LHCN-M2 (cell line): Measurements from ENCODE around the gene SIRPA. TPM values are rescaled to one million over a fixed set of nuclear protein-coding genes. Genes with fewer than 3 reads are reported as not detected.

ENCODE experiments used
- DNase-seq: peaks from one replicate; pipeline ENCODE4 v3.0.0-alpha.2; 2012; ENCODE audit warnings: low read depth
- total RNA-seq: library from RNA; depleted of rRNA; stranded (reverse); fragments of >200 nt; gene quantifications from 2 replicates; pipeline ENCODE4 v1.2.3, GENCODE V29; 2014

SIRPA gene
- total RNA-seq, 1 experiment from 2014 or later, result 7.8 TPM

DNA sequence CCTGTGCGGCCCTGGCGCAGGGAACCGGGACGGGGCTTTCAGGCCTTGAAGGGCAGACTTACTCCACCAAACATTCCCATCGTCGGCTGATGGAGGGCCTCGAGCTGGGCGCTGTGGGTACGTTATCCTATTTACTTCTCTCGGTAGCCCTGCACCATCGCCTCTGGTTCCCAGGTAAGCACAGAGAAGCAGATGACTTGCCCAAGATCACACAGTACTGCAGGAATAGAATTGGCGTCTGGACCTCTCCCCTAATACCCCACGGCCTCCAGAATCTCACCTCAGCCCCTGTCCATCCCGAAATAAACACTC lies 52.3 kb downstream of the SIRPA start:
- no peak for DNase-seq

DNA sequence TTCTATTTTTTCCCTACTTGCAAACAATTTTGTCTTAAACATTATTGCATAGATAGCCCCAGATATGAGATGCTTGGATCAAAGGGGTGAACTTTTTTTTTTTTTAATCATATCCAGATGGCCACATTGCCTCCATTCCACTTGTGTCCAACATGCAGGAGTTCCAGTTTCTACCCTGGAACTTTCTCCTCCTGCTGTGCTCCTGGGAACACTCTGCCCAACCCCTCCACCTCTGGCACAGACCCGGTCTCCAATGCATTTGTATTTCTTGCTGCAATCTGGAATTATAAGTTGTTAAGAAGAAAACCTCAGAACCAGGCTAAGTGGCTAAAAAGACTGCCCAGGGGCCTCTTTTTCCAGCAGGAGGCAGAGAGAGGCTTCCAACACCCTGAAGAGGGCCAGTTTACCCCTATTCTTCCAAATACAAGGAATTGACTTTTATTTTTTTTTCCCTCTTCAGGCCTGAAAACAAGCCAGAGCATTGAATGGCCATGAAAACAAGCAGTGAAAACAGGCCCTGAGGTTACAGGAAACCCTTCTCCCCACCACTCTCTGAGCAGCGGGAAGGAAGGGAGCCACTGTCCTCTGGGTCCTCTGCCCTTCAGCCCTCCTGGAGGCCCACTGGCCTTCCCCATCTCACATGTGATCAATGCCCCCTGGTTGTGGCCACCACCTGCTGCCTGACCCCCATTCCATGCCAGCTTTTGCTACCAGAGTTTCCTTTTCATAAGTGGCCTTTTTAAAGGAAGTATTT lies 54.3 kb downstream of the SIRPA start:
- DNase-seq, result no peak

DNA sequence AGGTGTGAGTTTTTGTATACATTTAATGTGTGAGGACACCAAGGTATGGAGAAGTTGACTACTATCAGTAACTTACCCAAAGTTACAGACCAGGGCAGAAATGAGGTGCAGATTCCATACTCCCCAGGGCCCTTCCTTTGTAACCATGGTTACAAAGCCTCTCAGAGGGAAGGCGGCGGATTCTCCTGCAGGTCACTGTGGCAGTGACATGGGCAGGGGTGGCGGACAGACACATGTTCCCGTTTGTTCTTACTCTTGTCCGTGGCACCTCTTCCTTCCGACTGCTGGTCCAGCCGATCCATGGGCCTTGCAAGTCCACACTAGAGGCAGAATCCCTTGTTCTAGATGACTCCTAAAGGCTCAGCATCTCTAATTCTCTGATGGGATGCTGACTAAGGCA lies 55.6 kb downstream of the SIRPA start:
- DNase-seq, result no peak

DNA sequence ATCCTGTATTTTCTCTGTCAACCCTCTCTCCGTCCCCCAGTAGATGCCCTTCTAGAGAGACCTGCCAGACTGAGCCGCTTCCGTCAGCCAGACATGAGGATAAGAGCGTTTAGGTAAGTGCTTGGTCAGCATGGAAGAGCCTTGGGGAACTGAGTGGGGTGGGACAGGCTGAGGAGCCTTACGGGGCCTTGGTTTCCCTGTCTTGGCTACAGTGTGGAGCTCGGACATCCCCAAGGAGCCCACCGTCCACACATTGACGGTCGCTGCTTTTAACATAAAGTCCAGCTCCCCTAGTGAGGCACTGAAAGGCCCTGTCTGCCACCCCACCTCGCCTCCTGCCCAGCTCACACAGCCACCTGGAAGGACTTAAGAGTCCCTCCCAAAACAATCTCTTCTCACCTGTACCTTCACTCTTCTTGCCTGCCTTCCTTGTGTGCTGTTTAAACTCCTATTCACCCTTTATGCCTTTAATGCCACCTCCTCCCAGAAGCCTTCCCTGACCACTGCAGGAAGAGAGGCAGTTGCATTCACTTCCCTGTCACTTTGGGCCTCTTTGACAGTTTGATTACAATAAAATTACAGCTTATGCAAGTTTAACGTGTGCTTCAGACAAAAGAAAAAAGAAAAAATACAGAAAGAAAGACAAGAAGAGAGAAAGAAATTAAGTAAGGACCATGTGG lies 56.4 kb downstream of the SIRPA start:
- no peak for DNase-seq

DNA sequence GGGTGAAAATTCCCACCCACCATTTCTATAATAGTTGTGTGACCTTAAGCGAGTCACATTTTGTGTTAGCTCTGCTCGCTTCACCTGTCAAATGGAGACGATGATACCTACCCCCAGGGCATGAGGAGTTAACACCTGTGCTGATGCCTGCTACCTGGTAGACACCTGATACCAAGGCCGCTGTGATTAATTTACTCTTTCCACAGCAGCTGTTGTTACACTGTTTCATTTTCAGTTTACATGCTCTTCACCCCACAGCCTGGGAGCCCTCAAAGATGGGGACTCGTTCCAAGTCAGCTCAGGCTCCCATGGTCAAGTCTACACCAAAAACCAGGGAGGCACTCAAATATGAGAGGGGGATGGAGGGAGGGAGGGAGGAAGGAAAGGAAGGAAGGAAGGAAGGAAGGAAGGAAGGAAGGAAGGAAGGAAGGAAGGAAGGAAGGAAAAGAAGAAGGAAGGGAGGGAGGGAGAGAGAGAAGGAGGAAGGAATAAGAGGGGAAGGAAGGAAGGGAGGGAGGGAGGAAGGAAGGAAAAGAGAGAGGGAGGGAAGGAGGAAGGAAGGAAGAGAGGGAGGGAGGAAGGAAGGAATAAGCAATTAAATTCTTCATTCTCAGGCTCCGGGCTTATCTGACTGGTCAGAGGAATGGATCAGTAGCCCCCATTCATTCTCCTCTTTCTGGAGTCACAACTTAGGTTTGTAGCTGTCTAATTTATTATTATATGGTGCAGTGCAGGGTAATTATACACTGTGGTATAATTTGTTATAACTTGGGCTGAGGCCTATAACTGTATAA lies 57.7 kb downstream of the SIRPA start:
- no peak for DNase-seq

DNA sequence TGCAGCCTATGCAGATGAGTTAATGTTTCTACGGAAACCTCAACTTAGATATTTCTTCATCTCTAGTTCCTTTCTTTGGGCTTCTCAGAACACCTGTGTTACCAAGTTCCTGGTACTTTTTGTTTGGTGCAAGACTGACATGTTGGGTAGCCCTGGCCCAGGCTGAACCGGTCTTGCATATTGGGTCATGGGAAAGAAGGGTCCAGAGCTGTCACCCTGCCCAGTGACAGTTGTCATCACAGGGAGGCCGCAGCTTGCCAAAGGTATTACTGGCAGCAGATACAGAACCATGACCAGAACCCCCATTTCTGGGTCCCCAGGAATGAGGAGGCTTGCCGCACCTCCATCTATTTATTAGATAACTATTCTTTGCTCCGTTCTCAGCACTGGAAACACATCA lies 58.4 kb downstream of the SIRPA start:
- no peak for DNase-seq

DNA sequence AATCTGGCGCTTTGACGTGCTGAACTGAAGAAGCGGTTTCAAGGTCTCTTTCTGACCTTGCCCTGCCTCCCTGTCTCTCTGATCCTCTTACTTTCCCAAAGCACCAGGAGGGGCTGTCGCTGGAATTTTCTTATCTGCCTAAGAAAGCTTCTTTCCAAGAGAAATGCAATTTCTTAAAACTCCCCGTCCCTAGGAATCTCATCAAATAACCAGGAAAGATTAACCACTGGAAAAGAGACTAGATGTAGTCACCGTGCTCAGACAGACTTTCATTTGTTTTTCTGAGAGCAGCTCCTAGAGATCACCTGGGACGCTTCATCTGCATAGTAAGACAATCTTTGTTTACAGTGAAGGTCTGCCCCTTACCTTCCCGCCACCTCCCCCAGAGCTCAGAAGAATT lies 60.0 kb downstream of the SIRPA start:
- no peak for DNase-seq

DNA sequence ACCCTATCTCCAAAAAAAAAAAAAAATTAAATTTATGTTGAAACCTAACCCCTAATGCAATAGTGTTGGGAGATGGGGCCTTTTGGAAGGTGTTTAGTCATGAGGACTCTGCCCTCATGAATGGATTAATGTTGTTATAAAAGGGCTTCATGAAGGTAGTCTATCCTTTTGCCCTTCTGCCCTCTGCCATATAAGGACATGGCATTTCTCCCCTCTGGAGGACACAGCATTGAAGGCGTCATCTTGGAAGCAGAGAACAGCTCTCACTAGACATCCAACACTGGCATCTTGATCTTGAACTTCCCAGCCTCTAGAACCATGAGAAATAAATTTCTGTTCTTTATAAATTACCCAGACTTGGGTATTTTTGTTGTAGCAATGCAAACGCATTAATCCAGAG lies 63.2 kb downstream of the SIRPA start:
- no peak for DNase-seq

DNA sequence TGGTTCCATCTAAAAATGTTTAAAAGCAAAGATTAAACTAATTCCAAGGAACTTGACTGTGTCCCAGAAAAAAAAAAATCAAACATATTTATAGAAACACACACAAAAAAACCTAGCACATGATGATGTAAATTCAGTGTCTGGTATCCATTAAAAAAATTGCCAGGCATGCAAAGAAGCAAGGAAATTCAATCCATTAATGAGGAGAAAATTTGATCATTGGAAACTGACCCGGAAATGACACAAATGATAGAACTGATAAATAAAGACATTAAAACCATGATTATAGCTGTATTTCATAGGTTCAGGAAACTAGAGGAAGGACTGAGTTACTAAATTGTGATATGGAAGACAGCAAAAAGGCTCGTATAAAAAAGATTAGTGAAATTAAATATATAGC lies 63.9 kb downstream of the SIRPA start:
- DNase-seq, result no peak

DNA sequence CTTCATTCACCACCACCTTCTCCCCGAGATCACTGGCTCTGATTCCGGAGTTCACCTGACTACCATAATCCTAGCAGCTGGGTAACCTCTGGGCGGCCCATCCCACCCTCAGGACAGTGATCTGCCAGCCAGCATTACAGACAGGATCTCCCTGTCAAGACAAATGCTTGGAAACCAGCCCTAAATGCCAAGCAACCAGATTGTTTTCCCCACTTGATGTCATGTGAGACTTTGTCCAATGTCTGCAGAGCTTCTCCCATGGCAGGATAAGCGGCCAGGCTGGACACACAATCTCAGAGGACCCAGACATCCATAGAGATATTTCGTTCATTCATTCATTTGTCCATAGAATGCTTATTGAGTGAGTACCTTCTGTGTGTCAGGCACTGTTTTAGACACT lies 66.2 kb downstream of the SIRPA start:
- DNase-seq, result no peak

DNA sequence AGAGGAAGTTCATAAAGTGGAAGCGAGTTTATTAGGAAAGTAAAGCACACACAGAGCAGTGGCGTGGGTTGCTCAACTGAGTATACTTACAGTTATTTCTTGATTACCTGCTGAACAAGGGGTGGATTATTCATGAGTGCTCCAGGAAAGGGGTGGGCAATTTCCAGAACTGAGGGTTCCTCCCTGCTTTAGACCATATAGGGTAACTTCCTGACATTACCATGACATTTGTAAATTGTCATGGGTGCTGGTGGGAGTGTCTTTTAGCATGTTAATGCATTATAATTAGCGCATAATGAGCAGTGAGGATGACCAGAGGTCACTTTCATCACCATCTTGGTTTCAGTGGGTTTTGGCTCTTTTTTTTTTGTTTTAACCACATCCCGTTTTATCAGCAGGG lies 68.9 kb downstream of the SIRPA start:
- no peak for DNase-seq

DNA sequence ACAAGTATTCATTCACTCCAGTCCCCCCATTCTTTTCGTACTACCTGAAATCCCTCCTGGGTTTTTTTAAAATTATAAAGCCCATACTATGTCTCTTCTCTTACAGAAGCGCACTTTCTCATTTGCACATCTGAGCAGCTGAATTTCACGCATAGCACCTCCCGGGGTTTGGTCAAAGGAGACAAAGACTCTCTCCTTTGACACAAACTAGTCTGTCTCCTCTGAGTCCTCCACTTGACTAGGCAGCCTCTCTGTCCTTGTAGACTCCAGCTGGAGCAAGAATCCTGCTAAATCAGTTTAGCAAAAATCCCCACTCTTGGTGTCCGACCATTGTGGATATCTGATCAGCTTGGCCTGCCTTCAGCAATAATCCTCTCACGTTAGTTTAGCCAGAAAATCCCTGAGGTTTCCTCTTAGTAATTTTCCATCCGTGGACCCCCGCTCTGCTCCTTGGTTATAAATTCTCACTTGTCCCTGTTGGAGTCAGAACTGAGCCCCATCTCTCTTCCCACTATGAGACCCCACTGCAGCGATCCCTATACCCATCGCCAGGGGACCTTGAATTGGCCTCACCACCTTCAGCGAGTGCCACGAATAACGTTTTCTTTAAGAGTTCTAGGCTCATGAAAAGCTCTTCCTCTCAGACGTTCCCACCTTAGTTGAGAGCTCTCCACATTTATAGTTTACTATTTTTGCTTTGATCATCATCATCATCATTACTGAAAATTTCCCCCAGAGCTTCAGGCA lies 69.6 kb downstream of the SIRPA start:
- no peak for DNase-seq

DNA sequence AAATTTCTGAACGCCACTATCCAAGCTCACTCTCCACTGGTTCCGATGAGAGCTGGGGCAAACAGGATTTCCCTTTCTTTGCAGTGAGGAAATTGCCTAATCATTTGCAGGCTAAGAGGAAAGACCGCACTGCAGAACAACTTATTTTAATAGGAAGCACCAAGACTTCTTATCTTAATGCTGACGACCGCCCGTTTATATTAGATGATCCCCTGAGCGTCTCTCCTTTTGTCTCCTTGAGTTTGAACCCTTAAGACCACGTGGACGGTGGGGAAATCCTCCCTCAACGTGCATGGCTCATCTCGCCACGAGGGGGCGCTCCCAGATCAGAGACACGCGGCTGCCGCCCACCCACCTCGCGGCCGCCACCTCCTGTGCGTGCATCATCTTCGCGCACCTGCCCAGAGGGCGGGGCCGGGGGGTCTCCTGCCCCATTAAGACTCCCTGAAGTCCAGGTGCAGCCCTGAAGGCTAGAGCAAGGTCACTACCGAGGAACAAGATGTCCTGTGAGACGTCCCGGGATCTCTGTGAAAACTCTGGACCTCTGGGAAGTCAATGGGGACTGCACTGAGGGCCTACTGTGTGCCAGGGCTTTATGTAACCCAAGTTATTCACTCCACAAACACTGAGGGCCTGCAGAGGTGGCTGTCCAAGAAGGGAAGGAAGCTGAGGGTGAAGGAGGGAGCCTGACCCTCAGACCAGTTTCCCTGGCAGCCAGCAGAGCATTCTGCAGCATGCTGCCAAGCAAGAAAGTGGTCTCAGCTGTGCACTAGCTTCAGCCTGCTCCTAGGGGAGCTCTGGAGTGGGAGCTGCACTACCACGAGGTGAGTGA lies 70.5 kb downstream of the SIRPA start:
- DNase-seq, result peak; percentile 40

DNA sequence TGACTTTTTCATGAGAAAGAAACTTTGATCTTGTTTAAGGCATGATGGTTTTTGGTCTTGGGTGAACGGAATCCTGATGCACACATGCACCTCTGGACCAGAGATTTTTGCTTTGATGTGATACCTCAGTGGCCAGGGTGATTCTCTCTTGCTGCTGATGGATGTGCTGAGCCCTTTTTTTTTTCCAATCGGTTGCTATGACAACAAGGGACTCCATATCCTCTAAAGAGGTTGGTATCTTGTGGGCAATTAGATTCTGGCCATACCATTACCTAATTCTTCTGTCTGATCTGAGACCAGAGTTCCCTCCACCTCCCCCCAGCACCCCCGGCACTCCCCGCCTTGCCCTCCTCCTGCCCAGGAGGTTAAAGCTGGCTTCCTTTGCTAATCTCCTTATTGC lies 73.8 kb downstream of the SIRPA start:
- DNase-seq, result no peak

DNA sequence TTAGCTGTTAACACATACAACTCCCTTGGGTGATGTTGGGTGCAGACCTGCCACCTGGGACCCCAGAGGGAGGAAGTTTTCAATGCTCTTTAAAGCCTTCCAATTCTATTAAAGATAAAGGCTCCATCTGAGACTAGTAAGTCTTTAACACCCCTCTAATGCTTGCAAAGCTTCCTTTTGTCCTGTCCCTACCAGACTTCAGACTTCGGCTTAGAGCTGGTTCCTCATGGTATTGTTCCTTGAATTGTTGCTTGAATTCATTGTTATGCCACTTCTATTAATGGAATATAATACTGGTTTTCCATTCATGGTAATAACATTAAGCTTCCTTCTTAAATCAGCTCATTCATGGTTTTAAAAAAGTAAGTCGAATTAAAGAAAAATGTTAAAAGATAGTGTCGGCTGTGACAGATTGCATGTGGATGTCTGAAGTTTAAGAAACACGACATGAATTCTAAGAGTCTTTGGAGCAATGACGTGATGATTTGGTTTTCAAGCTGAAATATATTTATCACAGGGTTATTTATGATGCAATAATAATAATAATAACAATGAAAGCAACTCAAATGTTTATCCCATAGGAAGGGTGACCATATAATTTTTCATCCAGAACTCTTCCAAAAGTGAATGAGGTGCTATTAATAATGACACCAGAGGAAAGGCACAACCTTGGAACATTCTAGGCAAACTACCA lies 76.8 kb downstream of the SIRPA start:
- no peak for DNase-seq

DNA sequence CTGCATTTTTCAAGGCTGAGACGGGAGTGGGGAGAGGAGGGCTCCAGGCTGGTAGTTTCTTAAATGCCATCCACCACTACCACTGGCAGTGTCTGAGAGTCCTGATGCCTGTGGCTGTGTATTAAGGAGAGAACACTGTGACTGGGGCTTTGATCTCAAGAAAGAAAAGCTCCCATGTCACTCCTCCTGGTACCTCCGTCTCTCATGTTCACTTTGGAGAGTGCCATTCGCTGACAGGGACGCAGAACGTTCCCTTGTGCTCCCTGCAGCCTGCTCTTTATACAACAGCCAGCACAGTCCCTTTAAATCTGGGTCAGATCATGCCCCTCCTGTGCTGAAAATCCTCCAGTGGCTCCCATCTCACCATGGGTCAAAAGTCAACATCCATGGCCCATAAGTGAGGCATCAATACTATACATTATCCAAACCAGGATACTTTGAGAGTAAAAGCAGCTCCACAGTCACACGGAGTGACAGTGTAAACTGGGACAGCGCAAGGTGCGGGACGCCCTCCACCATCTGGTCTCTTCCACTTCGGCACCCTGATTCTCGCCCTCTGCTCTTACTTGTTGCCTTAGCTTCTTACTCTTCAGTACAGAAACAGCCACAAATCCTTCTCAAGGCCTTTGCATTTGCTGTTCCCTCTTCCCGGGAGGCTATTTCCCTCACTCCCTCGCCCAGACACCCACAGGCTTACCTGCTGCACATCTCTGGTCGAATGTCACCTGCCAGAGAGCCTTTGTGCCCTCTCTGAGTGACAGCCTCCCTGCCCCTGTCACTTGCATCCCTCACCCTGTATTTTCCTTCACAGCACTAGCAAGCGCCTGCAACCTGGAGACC lies 78.6 kb downstream of the SIRPA start:
- DNase-seq, result no peak

DNA sequence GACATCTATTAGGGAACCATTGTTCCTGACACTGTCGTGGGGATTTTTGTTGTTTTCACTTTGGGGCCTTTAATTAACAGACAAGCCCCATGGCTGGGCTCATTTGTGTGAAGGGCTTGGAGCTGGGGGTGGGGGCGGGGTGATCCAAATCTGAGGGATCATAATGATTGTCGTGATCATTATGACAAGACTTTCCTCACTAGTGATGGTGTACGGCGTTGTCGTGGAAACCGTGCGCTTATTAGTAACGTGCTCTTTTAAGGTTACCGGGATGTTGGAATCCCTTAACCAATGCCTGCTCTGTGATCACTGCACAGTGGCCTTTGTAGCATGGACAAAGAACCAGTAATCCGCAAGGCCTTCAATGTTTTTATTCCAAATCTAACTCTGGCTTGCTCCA lies 80.1 kb downstream of the SIRPA start:
- no peak for DNase-seq

DNA sequence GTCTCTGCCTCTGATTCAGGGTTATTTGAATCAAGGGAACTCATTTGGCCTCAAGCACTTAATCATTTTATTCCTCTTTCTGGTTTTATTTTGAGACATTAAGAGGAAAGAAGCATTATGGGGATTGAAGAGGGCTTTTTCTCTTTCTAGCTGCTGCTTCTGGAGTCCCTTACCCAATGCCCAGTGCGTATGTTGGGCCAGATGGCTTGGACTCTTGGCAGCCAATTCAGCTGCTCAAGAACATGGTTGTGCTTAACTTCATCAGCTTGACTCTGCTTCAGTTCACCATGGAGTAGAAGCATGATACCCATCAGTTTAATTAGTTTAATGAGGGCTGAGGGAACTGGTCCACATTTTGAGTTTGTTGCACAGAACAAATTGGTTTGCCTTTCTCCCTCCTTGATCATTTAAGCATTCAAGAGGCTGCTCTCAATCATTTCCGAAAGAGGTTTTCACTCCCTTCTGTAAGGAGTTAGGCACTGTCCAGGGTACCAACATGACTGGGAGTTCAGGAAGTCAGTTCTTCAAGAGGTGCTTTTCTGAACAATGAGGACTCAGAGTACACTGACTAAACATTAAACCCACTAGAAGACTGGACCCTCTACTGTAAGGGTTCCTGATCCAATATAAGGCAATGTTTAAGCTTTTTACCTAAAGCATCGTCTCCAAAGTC lies 84.0 kb downstream of the SIRPA start:
- no peak for DNase-seq

DNA sequence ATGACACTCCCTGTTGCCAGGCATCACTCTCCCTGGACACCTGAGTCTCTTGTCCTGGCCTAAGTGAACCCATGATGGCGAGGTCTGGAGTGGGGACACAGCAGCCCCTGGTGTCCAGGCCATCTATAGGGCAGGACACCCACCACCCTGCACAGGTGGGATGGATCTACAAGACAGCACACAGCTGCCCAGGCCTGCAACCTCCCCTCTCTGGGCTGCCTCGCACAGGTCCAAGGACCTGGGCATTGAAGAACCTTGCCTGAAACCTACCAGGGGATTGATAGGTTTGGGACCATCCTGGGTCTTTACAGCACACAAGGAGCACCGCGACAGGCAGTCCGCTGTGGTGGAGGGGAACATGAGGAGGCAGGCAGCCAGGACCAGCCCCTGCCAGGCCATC lies 87.5 kb downstream of the SIRPA start:
- no peak for DNase-seq
